HepG2 (cell line): ENCODE data around the gene SRSF12. TPM values are rescaled to one million over a fixed set of nuclear protein-coding genes. Genes with fewer than 3 reads are reported as not detected.

ENCODE experiments used
- ARID4A ChIP-seq: sonication (generic); formaldehyde crosslinking; IDR thresholded peaks from 2 replicates; pipeline ENCODE4 v1.5.0; 2020; ENCODE audit warnings: mild to moderate bottlenecking, missing genetic modification reagents, borderline replicate concordance
- FOSL2 ChIP-seq: sonication (generic); formaldehyde crosslinking; IDR thresholded peaks from 2 replicates; pipeline ENCODE4 v1.4.0; 2020; ENCODE audit warnings: missing genetic modification reagents
- NFATC3 ChIP-seq: sonication (generic); formaldehyde crosslinking; IDR thresholded peaks from 2 replicates; pipeline ENCODE4 v1.5.1; 2020; ENCODE audit warnings: mild to moderate bottlenecking, missing genetic modification reagents
- TBX3 ChIP-seq: fragments of 450-650 bp; IDR thresholded peaks from 2 replicates; pipeline ENCODE4 v1.6.1; 2017; ENCODE audit warnings: antibody characterized with exemption, mild to moderate bottlenecking, inconsistent platforms, borderline replicate concordance
- YEATS2 ChIP-seq: sonication (generic); formaldehyde crosslinking; IDR thresholded peaks from 2 replicates; pipeline ENCODE4 v1.4.0; 2020; ENCODE audit warnings: missing genetic modification reagents, borderline replicate concordance
- ZBTB34 ChIP-seq: sonication (generic); formaldehyde crosslinking; IDR thresholded peaks from 2 replicates; pipeline ENCODE4 v1.8.0; 2022; ENCODE audit warnings: mild to moderate bottlenecking, missing genetic modification reagents
- ZBTB37 ChIP-seq: sonication (generic); formaldehyde crosslinking; IDR thresholded peaks from 2 replicates; pipeline ENCODE4 v1.4.0; 2020; ENCODE audit warnings: mild to moderate bottlenecking, missing genetic modification reagents
- ZNF337 ChIP-seq: sonication (generic); formaldehyde crosslinking; IDR thresholded peaks from 2 replicates; pipeline ENCODE4 v1.5.1; 2020; ENCODE audit warnings: missing genetic modification reagents, low read depth, mild to moderate bottlenecking, borderline replicate concordance
- ZNF432 ChIP-seq: sonication (generic); formaldehyde crosslinking; IDR thresholded peaks from 2 replicates; pipeline ENCODE4 v1.5.0; 2020; ENCODE audit warnings: missing genetic modification reagents, mild to moderate bottlenecking, borderline replicate concordance
- ZNF530 ChIP-seq: sonication (generic); formaldehyde crosslinking; IDR thresholded peaks from 2 replicates; pipeline ENCODE4 v1.5.0; 2020; ENCODE audit warnings: low read depth, mild to moderate bottlenecking, missing genetic modification reagents
- polyA plus RNA-seq, 8 experiments: library from polyadenylated mRNA; depleted of rRNA in 3 of 8; stranded (reverse) in 7 of 8; unstranded in 1 of 8; fragments of >200 nt; fragmentation: Illumina TruSeq in 4 of 8; extraction: Trizol in 4 of 8; gene quantifications; 2 replicates each; pipeline versions ENCODE4 v1.2.1 to v1.2.3, GENCODE V29; 2011 to 2016; ENCODE audit warnings: low read depth in 4 of 8, missing spikeins in 1 of 8, mixed read lengths in 1 of 8; ENCODE audit not compliant: insufficient read depth in 1 of 8
- total RNA-seq, 5 experiments: library from RNA; depleted of rRNA; stranded (reverse); fragments of >200 nt; fragmentation: Illumina TruSeq; extraction: Trizol; gene quantifications; 2 replicates each; pipeline ENCODE4 v1.2.3, GENCODE V29; 2016; ENCODE audit warnings: low read depth in 1 of 5
- TF ChIP-seq, protein P1 (sequence below): IDR thresholded peaks from 2 replicates; pipeline ENCODE4 v1.6.1; 2016; ENCODE audit warnings: control low read depth
- TF ChIP-seq, protein P2 (sequence below): sonication (generic); formaldehyde crosslinking; IDR thresholded peaks from 2 replicates; pipeline ENCODE4 v1.5.0; 2020; ENCODE audit warnings: missing genetic modification reagents
- TF ChIP-seq, protein P3 (sequence below): sonication (generic); formaldehyde crosslinking; IDR thresholded peaks from 2 replicates; pipeline ENCODE4 v1.4.0; 2020; ENCODE audit warnings: missing genetic modification reagents, borderline replicate concordance
- TF ChIP-seq, protein P4 (sequence below): sonication (generic); formaldehyde crosslinking; IDR thresholded peaks from 2 replicates; pipeline ENCODE4 v1.4.0; 2020; ENCODE audit warnings: missing genetic modification reagents

Gene SRSF12
- total and polyA plus RNA-seq, 2 of the 13 experiments (the other 11 are each of a cell fraction or from before 2014, with no cell fraction given), result 1.7 to 1.9 TPM

- TF ChIP-seq ZNF432 (CRISPR knock-in tag) (no peak), YEATS2 (CRISPR knock-in tag) (peak; percentile 55; the same call in 1 of the 2 replicates), ZNF530 (CRISPR knock-in tag) (no peak), TBX3 (no peak), ZBTB34 (CRISPR knock-in tag) (peak; percentile 70; the same call in 1 of the 2 replicates), FOSL2 (CRISPR knock-in tag) (0 out of 2 replicates have a peak, but pooled peaks have one; percentile 25), ZNF337 (CRISPR knock-in tag) (no peak), ZBTB37 (CRISPR knock-in tag) (peak; percentile 57; the same call in 1 of the 2 replicates), ARID4A (peak; percentile 87), NFATC3 (CRISPR knock-in tag) (no peak)
- TF ChIP-seq, protein P1, sequence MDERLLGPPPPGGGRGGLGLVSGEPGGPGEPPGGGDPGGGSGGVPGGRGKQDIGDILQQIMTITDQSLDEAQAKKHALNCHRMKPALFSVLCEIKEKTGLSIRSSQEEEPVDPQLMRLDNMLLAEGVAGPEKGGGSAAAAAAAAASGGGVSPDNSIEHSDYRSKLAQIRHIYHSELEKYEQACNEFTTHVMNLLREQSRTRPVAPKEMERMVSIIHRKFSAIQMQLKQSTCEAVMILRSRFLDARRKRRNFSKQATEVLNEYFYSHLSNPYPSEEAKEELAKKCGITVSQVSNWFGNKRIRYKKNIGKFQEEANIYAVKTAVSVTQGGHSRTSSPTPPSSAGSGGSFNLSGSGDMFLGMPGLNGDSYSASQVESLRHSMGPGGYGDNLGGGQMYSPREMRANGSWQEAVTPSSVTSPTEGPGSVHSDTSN, result no peak
- TF ChIP-seq, protein P2, sequence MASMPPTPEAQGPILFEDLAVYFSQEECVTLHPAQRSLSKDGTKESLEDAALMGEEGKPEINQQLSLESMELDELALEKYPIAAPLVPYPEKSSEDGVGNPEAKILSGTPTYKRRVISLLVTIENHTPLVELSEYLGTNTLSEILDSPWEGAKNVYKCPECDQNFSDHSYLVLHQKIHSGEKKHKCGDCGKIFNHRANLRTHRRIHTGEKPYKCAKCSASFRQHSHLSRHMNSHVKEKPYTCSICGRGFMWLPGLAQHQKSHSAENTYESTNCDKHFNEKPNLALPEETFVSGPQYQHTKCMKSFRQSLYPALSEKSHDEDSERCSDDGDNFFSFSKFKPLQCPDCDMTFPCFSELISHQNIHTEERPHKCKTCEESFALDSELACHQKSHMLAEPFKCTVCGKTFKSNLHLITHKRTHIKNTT (CRISPR knock-in tag), result no peak
- TF ChIP-seq, protein P3, sequence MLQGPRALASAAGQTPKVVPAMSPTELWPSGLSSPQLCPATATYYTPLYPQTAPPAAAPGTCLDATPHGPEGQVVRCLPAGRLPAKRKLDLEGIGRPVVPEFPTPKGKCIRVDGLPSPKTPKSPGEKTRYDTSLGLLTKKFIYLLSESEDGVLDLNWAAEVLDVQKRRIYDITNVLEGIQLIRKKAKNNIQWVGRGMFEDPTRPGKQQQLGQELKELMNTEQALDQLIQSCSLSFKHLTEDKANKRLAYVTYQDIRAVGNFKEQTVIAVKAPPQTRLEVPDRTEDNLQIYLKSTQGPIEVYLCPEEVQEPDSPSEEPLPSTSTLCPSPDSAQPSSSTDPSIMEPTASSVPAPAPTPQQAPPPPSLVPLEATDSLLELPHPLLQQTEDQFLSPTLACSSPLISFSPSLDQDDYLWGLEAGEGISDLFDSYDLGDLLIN (CRISPR knock-in tag), result no peak
- TF ChIP-seq, protein P4, sequence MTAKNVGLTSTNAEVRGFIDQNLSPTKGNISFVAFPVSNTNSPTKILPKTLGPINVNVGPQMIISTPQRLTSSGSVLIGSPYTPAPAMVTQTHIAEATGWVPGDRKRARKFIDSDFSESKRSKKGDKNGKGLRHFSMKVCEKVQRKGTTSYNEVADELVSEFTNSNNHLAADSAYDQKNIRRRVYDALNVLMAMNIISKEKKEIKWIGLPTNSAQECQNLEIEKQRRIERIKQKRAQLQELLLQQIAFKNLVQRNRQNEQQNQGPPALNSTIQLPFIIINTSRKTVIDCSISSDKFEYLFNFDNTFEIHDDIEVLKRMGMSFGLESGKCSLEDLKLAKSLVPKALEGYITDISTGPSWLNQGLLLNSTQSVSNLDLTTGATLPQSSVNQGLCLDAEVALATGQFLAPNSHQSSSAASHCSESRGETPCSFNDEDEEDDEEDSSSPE (CRISPR knock-in tag), result peak; percentile 31; the same call in 1 of the 2 replicates
These were observed 37.4 kb downstream of the SRSF12 start, which contains the start of gene PNRC1 (continued) for GRCh38 chr6:89080281-89081128.
